Measurements from ENCODE around the gene PNMA5.
"Not testable (repeated sequence)": the region's sequence is repeated elsewhere in the genome, so short reads cannot be mapped to it uniquely, and the experiment has no call there.

Gene PNMA5

DNA sequence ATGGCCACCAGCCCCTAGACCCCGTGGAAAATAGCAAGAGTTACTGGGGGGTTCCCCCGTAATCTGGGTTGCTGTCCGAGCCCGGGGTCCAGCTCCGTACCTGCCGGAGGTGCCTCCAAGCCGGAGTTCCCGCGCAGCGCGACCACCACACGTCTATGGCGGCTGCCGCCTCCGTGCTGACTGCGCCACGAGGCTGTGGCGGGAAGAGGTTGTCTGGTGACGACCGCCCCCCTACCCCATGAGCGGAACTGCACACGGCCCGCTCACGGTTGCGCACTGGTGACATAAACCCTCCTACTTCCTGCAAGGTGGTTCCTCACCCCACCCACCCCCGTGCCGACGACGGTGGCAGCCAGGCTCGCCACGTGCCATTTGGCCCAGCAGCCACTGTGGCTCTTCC is at the start of gene PNMA5:
Gene PNMA5 (minus strand): TSS at position 184 of the 400 bp plus-strand sequence. CDS start 2,518 bp downstream, outside the sequence.
- no peak within 1 kb of the TSS for H3K4me3 ChIP-seq (ENCODE audit: low read depth, low read length)

DNA sequence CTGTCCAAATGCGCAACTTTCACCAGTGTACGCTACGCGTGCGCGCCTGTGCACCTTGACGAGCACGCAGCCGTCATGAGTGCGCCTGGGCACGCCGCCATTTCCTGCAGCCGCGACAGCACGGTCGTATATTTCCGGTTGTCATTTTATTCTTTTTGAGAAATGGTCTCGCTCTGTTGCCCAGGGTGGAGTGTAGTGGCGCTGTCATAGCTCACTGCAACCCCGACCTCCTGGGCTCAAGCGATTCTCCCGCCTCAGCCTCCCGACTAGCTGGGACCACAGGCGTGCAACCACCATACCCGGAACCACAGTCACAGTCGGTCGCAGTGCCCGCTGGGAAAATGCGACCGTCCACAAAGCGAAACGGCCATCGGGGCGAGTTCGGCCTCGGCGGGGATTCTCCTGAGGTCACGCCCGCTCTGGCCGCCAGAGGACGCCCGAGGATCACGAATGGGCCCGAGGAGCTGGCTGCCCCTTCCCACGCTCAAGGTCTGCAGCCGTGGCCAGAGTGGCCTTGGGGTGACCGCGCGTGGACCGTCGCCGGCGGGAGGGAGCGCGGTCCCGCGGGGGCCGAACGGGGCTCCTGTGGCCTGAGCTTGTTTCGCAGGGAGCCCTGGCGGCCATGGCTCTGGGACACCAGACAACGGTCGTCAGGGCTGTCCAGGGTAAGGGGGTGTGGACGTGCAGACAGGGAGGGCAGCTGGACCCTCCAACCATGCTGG is 38.6 kb upstream of the PNMA5 start:
- H3K4me3 ChIP-seq (ENCODE audit: low read depth, low read length), result no peak overlapping the region

DNA sequence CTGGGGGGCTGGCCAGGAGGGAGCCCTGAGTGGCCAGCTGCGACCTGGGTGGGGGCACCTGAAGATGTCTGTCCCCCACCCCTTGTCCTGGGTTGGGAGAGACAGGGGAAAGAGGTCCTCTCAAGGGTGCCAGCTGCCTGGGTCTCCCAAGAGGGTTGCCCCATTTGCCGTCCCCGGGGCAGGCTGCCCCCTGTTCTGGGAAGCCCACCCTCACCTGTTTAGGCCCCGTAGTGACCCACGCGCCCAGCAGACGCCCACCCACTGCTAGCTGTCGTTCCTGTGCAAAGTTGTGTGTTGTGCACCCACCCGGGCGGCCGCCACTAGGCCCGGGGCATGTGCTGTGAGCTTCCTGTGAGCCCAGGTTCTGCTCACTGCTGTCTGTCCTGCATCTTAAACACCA is 36.9 kb upstream of the PNMA5 start:
- H3K4me3 ChIP-seq (ENCODE audit: low read depth, low read length), result no peak overlapping the region

DNA sequence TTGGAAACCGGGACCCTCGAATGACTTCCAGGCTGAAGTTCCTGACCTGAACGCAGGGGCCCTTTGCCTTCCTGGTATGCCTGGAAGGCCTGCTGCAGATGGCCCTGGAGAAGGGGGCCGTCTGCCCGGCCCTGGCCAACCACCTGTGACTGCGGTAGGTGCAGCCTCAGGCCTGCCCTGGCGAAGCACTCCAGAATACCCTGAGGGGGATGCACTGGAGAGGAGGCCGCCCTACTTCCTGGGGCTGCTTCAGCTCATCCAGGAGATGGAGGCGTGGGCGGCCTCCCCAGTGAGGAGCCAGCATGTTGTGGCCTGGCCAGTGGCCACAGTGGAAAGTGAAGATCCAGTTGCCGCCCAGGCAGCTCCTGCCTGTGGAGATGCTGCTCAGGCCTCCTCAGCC is 36.0 kb upstream of the PNMA5 start:
- no peak overlapping the region for H3K4me3 ChIP-seq (ENCODE audit: low read depth, low read length)

DNA sequence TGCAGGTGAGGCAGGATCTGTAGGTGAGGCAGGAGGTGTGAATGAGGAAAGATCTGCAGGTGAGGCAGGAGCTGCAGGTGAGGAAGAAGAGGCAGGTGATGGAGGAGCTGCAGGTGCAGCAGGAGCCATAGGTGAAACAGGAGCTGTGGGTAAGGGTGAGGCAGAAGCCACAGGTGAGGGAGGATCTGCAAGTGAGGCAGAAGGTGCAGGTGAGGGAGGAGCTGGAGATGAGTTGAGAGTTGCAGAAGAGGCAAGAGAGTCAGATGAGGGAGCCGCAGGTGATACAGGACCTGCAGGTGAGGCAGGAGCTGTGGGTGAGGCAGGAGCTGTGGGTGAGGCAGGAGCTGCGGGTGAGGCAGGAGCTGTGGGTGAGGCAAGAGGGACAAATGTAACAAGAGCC is 35.2 kb upstream of the PNMA5 start:
- no peak overlapping the region for H3K4me3 ChIP-seq (ENCODE audit: low read depth, low read length)

DNA sequence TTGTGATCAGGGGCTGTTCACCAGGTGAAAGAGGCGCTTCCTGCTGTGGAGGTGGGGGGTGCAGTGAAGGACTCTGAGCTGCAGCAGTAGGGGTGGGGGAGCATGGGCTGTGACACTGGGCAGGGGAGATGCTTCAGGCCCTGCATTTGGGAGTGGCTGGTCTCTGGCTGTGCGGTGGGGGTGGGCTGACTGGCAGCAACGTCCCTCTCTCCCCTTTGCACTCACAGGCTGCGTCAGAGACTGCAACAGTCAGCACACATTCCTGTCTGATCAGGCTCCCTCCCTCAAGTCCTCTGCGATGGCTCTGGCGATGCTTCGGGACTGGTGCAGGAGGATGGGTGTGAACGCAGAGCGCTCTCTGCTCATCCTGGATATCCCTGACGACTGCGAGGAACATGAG is 34.6 kb upstream of the PNMA5 start:
- not testable (repeated sequence) for H3K4me3 ChIP-seq (ENCODE audit: low read depth, low read length)

DNA sequence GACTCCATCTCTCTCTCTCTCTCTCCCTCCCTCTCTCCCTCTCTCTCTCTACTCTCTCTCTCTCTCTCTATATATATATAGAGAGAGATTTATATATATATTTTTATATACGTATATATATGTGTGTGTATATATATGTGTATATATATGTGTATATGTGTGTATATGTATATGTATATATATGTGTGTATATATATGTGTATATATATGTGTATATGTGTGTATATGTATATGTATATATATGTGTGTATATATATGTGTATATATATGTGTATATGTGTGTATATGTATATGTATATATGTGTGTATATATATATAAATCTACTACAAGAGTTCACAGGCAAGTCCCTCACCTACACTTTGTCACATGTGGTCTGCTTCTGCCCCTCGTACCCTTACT is 32.6 kb upstream of the PNMA5 start:
- not testable (repeated sequence) for H3K4me3 ChIP-seq (ENCODE audit: low read depth, low read length)

DNA sequence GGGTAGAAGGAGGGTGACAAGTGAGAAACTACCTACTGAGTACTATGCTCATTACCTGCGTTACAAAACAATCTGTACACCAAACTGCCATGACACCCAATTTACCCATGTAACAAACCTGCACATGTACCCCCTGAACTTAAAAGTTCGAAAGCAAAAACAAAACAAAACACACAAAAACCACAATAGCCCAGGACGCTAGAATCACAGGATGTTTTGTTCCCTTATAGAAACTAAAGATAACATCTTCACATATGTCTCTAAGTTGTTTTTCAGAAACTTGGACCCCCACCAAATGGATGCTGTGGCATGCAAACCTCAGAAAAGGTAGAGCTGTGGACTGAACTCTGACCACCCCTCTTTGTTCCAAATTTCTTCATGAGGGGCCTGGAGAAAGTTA is 25.2 kb upstream of the PNMA5 start:
- no peak overlapping the region for H3K4me3 ChIP-seq (ENCODE audit: low read depth, low read length)

DNA sequence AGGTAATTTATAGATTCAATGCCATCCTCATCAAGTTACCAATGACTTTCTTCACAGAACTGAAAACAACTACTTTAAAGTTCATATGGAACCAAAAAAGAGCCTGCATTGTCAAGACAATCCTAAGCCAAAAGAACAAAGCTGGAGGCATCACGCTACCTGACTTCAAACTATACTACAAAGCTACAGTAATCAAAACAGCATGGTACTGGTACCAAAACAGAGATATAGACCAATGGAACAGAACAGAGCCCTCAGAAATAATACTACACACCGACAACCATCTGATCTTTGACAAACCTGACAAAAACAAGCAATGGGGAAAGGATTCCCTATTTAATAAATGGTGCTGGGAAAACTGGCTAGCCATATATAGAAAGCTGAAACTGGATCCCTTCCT is 23.3 kb upstream of the PNMA5 start:
- not testable (repeated sequence) for H3K4me3 ChIP-seq (ENCODE audit: low read depth, low read length)

DNA sequence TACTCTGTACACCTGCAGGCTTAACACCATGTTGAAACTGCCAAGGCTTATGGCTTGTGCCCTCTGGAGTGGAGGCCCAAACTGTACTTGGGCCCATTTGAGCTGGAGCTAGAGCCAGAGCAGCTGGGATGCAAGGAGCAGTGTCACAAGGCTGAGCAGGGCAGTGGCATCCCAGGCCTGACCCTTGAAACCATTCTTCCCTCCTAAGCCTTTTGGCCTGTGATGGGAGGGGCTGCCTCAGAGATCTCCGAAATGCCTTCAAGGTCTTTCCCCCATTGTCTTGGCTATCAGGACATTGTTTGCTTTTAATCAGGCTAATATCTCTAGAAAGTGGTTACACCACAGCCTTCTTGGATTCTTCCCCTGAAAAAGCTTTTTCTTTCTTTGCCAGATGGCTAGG is 10.9 kb upstream of the PNMA5 start:
- no peak overlapping the region for H3K4me3 ChIP-seq (ENCODE audit: low read depth, low read length)

DNA sequence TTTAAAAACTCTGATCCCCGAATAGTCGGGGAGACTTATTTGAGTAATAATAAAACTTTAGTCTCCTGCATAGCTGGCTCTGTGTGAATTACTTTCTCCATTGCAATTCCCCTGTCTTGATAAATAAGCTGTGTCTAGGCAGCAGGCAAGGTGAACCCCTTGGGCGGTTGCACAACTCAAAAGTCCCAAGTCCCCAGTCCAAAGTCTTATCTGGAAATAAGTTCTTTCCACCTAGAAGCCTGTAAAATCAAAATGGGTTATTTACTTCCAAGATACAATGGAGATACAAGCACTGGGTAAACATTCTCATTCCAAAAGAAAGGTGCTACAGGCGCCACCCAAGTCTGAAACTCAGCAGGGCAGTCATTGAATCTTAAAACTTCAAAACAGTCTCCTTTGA is 10.1 kb upstream of the PNMA5 start:
- no peak overlapping the region for H3K4me3 ChIP-seq (ENCODE audit: low read depth, low read length)

DNA sequence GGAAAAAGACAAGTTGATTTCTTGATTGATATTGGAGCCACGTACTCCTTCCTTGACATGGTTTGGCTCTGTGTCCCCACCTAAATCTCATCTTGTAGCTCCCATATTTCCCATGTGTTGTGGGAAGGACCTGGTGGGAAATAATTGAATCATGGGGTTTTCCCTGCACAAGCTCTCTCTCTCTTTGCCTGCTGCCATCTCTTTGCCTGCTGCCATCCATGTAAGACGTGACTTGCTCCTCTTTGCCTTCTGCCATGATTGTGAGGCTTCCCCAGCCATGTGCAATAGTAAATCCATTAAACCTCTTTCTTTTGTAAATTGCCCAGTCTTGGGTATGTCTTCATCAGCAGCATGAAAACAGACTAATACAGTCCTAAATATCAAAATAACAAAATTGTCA is 8.3 kb upstream of the PNMA5 start:
- not testable (repeated sequence) for H3K4me3 ChIP-seq (ENCODE audit: low read depth, low read length)

DNA sequence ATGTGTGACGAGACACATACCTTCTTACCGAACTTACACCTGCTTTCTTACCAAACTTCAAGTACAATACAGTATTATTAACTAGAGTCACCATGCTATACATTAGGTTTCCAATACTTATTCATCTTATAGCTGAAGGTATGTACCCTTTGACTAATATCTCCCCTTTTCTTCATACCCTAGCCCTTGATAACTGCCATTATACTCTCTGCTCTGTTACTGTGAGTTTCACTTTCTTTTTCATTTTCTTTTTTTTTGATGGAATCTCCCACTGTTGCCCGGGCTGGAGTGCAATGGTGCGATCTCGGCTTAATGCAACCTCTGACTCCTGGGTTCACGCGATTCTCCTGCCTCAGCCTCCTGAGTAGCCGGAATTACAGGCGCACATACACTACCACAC is 3.4 kb upstream of the PNMA5 start:
- no peak overlapping the region for H3K4me3 ChIP-seq (ENCODE audit: low read depth, low read length)

DNA sequence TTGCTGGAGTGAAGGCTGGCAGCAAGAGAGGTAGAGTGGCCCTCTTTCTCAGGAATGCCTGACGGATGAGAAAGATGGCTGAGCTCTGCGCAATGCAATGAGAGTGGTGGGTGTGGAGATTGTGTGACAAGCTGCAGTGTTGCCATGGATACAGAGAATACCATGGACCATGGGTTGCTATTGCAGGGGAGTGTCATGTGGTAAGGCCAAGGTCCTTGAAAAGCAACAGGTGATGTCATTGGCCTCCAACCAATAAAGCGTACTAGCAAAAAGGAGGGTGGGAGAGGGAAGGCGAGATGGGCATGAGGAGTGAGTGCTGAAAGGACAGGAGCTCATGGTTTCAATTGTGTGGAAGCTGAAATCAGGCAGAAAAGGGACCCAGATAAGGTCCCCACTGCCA is 1.8 kb downstream of the PNMA5 start:
- no peak overlapping the region for H3K4me3 ChIP-seq (ENCODE audit: low read depth, low read length)

DNA sequence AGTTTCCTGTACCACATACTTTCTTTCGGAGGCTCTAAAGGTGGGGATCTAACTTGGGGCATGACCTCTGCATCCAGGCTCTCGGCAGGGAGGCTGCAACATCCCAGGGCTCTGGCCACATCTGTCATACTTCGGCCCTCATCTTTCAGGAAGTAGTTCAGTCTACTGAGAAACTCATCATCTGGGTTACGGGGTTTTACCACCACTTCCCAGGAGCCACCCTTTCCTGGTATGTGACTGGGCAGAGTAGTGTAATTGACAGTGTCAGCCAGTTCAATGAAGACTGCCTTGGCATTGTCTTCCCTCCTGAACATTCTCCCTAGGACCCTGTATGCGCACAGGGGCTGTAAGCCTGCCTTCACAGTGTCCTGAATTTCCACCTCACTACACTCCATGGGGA is 2.8 kb downstream of the PNMA5 start:
- no peak overlapping the region for H3K4me3 ChIP-seq (ENCODE audit: low read depth, low read length)

DNA sequence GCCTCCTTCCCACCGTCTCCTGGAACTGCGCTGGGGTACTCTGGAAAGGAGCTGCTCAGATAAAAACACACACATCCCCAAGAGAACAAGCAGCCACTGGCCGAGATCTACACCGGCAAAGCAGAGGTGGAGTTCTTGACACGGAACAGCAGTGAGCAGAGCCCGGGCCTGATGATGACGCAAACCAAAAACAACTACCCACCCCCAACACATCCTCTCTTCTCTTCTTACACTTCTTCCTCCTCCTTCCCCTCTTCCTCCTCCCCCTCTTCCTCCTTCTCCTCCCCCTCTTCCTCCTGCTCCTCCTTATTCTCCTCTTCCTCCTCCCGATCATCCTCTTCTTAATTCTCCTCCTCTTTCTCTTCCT is 4.6 kb downstream of the PNMA5 start:
- H3K4me3 ChIP-seq (ENCODE audit: low read depth, low read length), result no peak overlapping the region

DNA sequence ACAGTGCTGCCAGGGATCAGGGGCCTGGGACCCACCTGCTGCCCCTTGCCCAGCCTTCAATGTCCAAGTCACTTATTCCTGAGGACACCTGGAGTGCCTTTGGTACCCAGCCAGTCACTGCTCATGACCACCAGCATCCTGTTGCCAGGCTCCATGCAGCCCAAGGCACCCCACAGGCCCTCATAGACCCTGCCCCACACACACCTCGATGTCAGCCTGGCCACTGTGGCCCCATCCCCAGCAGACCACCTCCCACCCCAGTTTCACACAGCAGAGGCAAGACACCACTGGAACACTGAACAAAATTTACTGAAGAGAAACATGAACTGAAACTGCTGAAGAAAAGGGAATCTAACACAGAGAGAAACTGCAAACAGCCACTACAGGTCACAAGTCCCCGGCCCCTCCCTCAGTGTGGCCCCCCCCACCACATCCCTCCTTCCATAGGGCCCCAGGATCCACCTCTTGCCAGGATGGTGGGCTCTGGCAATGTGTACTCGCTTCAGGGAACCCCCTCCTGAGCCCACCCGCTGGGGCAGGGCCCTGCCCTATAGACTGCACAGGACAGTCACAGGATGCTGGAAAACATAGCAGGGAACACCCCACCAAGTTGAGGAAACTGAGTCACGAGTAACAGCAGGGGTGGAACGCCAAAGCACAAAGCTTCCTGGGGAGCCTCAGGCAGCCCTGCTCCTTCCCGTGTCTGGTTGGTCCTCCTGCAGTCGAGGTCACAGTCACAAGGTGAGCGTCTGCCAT is 5.2 kb downstream of the PNMA5 start:
- no peak overlapping the region for H3K4me3 ChIP-seq (ENCODE audit: low read depth, low read length)

DNA sequence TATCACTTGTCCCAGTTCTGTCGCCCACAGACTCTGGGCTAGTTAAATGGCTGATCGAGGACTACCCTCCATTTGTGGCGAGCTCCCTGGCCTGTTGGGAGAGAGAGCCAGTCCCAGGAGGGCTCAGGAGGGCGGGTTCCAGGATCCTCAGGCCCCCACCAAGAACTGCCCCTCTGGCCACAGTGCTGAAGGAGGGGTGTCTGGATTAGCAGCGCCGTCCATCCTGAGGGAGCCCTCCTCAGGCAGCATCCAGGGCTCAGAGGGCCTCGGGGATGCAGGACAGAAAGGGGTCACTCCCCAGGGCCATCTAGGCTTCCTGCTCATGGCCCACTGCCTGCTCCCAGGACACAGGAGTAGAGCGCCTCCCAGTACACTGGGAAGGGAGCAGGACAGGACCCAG is 6.1 kb downstream of the PNMA5 start:
- no peak overlapping the region for H3K4me3 ChIP-seq (ENCODE audit: low read depth, low read length)

DNA sequence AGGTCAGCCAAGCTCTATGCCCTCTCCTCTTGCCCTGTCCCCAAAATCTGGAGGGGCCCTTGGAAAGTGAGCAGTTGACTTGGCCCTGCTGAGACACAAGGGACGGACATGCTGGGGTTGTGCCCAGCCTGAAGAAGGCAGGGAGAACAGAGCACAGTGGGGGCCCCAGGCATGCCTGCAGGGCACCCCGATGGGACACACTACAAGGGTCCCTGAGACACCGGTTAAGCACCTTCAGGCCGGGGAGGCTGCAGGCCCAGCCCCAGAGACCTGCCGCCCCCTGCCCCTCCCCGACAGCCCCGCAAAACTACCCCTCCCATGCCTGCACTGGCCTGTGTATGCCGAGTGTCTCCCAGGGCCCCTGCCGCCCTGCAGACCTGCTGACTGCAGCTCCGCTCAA is 6.8 kb downstream of the PNMA5 start:
- not testable (repeated sequence) for H3K4me3 ChIP-seq (ENCODE audit: low read depth, low read length)

DNA sequence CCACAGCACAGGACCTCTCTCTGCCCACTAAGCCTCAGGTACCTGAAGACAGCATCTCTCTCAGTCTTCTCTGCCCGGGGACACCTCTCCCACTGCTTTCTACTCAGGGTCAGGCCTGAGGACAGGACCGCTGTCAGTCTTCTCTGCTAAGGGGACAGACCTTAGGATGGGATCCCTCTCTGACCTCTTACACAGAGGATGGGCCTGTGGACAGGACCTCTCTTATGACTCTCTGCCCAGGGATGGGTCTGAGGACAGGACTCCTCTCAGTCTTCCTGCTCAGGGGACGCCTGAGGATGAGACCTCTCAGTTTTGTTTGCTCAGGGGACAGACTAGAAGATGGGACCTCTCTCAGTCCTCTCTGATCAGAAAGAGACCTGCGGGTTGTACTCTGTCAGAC is 8.5 kb downstream of the PNMA5 start:
- not testable (repeated sequence) for H3K4me3 ChIP-seq (ENCODE audit: low read depth, low read length)

DNA sequence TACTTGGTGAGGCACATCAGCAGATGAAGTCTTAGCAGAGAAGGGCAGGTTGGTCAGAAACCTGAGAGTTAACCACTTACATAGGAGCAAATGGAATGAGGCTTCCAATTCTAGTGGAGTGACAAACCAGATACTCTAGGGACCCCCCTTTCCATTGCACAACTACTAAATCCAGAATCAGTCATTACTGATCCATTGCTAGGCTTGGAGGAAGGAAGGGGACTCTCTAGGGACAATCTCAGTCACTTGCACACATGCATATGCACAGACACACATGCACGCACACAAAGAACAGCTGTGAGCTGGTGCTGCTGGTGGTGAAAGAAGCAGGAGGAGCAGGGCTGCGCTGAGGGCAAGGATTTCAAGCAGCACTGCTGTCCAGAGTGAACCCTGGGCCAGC is 25.7 kb downstream of the PNMA5 start:
- H3K4me3 ChIP-seq (ENCODE audit: low read depth, low read length), result no peak overlapping the region

DNA sequence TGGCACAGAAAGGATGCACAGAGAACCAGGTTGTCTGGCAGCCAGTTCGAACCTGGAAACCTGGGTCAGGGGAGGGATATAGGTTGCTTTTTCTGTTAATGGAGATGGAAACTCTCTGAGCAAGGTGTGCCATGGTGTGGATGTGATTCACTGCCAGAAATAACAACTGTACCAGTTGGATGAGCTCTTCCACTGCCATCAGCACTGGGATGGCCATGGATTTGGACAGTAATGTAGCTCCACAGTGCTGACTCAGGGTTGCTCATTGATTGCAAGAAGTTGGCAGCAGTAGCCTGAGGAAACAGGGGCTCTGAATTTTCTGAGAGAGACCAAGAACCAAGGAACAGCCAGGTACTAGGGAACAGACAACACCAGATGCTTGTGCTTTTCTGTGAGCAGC is 33.8 kb downstream of the PNMA5 start:
- no peak overlapping the region for H3K4me3 ChIP-seq (ENCODE audit: low read depth, low read length)

DNA sequence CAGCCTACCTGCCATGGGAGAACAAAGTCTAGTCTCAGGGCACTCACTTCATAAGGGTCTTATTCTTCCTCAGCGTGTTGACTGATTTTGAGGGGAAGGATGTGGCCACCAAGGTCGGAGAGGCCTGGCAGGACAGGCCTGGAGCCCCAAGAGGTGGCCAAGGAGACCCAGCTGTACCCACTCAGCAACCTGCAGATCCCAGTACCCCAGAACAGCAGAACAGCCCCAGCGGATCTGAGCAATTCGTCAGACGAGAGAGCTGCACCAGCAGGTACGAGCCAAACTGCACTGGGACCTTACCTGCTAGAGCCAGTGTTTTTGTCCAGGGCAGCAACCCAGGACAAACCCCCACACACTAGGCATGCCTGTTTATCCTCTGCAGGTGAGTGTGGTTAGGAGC is 34.3 kb downstream of the PNMA5 start:
- H3K4me3 ChIP-seq (ENCODE audit: low read depth, low read length), result no peak overlapping the region

Data from iPS-11a (cell line).